GM10248 (cell line): ENCODE data around the gene SOHLH1.

Experiments
- CTCF ChIA-PET: fragments of 300-600 bp; sonication (Branson Sonifier 250); formaldehyde crosslinking; extraction: SDS; loops from one replicate; lab custom pipeline; 2021; ENCODE audit warnings: antibody characterized with exemption; lab: Yijun Ruan, JAX
- POLR2A ChIA-PET: fragments of 350-650 bp; sonication (Branson Sonifier 250); formaldehyde crosslinking; extraction: SDS; loops from one replicate; lab custom pipeline; 2020; ENCODE audit warnings: antibody characterized with exemption; lab: Yijun Ruan, JAX
- DNase-seq: peaks from one replicate; pipeline ENCODE4 v3.0.0; 2012; ENCODE audit errors: extremely low spot score
- TF ChIP-seq, protein P1 (sequence below): IDR thresholded peaks from 2 replicates; pipeline ENCODE4 v1.5.1; 2012; ENCODE audit warnings: mild to moderate bottlenecking, low read depth; ENCODE audit errors: extremely low read depth, missing control alignments, control extremely low read depth

Gene SOHLH1

DNA sequence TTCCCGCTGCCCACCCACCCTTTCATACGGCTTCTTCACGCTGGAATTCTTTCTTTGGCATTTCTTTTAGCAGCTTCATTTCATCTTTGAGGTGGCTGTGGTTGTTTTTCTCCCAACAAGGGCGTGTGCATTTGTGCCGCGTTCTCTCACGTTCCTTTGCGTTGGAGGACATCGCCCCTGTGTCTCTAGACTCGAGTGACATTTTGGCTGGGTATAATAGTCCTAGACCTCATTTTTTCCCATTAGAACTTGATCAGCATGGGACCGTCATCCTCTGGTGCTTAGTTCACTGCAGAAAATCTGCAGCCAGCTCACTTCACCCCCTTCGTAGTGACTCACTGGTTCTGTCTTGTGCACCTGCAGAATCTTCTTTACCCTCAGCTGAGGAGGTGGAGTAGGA is 32.2 kb upstream of the SOHLH1 start:
- CTCF ChIA-PET: no interaction called here
- DNase-seq: no peak
- TF ChIP-seq, protein P1, sequence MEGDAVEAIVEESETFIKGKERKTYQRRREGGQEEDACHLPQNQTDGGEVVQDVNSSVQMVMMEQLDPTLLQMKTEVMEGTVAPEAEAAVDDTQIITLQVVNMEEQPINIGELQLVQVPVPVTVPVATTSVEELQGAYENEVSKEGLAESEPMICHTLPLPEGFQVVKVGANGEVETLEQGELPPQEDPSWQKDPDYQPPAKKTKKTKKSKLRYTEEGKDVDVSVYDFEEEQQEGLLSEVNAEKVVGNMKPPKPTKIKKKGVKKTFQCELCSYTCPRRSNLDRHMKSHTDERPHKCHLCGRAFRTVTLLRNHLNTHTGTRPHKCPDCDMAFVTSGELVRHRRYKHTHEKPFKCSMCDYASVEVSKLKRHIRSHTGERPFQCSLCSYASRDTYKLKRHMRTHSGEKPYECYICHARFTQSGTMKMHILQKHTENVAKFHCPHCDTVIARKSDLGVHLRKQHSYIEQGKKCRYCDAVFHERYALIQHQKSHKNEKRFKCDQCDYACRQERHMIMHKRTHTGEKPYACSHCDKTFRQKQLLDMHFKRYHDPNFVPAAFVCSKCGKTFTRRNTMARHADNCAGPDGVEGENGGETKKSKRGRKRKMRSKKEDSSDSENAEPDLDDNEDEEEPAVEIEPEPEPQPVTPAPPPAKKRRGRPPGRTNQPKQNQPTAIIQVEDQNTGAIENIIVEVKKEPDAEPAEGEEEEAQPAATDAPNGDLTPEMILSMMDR: no peak
- POLR2A ChIA-PET: no interaction called here

- no peak for DNase-seq
- ChIA-PET CTCF (no interaction called here), POLR2A (no interaction called here)
- TF ChIP-seq, protein P1: no peak
Observed at GRCh38 chr9:135729480-135729879, 30.2 kb upstream of the SOHLH1 start.

- POLR2A ChIA-PET: no interaction called here
- CTCF ChIA-PET: no interaction called here
- TF ChIP-seq, protein P1: no peak
- no peak for DNase-seq
Observed at GRCh38 chr9:135728436-135729110, 29.3 kb upstream of the SOHLH1 start.

DNA sequence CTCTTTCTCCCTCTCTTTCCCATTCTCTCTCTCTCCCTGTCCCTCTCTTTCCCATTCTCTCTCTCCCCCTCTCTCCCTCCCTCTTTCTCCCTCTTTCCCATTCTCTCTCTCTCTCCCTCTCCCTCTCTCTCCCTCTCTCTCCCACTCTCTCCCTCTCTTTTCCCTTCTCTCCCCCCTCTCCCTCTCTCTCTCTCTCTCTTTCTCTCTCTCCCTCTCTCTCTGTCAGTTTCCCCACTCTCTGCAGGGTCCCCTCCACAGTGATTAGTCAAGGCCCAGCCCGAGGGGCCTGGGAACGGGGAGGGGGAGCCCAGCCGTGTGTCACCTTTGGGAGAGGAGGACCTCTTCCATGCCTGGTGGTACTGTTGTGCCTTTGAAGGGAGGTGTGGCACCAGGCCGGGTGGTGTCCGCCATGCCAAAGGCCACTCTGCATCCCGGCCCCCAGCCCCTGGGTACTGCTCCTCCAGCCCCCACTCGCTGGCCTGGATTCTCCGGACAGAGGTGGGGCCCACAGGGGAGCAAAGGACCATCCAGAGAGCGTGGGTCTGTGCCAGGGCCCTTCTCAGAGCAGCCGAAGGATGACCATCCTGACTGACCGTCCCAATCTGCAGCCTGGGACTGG is 28.1 kb upstream of the SOHLH1 start:
- CTCF ChIA-PET: no interaction called here
- TF ChIP-seq, protein P1: no peak
- POLR2A ChIA-PET: no interaction called here
- DNase-seq: no peak

DNA sequence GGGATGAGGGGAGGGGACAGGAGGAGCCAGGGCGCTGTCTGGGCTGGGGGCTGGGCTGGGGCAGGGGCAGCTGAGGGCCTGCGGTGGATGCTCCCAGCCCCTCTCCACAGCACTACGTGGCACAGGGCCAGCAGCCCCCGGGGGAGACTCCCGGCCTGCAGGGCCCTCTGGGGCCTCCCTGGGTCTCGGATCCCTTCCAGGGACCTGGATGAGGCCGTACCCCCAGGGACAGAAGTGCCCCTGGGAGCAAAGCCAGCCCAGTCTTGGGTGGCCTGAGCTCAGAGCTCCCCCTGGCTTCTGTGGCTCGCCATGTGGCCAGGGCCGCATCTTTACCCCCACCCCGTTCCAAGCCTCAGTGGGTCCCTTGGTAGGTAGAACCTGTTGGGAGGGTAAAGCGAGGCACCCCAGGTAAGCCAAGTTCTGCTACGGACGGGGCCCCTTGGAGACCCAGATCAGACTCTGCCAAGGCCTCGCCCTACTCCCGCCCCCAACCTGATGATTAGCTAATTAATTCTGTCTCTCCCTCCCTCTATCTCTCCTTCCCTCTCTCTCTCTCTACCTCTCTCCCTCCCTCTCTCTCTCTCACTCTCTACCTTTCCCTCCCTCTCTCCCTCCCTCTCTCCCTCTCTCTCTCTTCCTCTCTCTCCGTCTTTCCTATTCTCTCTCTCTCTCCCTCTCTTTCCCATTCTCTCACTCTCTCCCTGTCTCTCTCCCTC is 27.0 kb upstream of the SOHLH1 start:
- POLR2A ChIA-PET: no interaction called here
- CTCF ChIA-PET: interaction anchor here (0.9 to 1.2 kb wide), 2 partner anchors 12 to 20 kb away, joined by 3 read pairs; no protein-coding TSS in a partner anchor
- DNase-seq: no peak
- TF ChIP-seq, protein P1: peak; percentile 19

- POLR2A ChIA-PET: no interaction called here
- TF ChIP-seq, protein P1: no peak
- CTCF ChIA-PET: no interaction called here
Observed at GRCh38 chr9:135724186-135724787, 25.0 kb upstream of the SOHLH1 start.

More at GRCh38 chr9:135724186-135724787, 25.0 kb upstream of the SOHLH1 start:
- no peak for DNase-seq
